HL-60 (cell line): ENCODE data around the gene ZFYVE28.

Experiments used
- DNase-seq, 2 experiments: peaks; one replicate each; pipeline ENCODE4 v3.0.0-alpha.2; 2010 to 2020; ENCODE audit warnings: low read depth in 1 of 2, low spot score in 1 of 2
- H3K27ac ChIP-seq: fragments of 250-450 bp; sonication (Bioruptor Pico); replicated peaks from 2 replicates; pipeline ENCODE4 v1.5.1; 2020; ENCODE audit warnings: mild to moderate bottlenecking, moderate library complexity
- H3K27me3 ChIP-seq: fragments of 250-450 bp; sonication (Bioruptor Pico); 2 replicates; pipeline ENCODE4 v1.5.1; 2021; ENCODE audit warnings: mild to moderate bottlenecking, moderate library complexity; ENCODE audit not compliant: insufficient read depth, poor library complexity, severe bottlenecking
- H3K4me3 ChIP-seq: replicated peaks from 2 replicates; pipeline ENCODE4 v1.5.1; 2011; ENCODE audit warnings: mild to moderate bottlenecking, control low read depth, low read length; ENCODE audit not compliant: insufficient read depth
- GABPA ChIP-seq: IDR thresholded peaks from 2 replicates; pipeline ENCODE4 v1.6.1; 2012; ENCODE audit warnings: low read depth
- POLR2AphosphoS5 ChIP-seq: IDR thresholded peaks from 2 replicates; pipeline ENCODE4 v1.6.1; 2012; ENCODE audit warnings: low read depth
- SPI1 ChIP-seq: IDR thresholded peaks from 2 replicates; pipeline ENCODE4 v1.6.1; 2012; ENCODE audit warnings: low read depth, mild to moderate bottlenecking, borderline replicate concordance
- TF ChIP-seq, protein P1 (sequence below): IDR thresholded peaks from 2 replicates; pipeline ENCODE4 v1.6.1; 2012; ENCODE audit warnings: low read depth; ENCODE audit not compliant: insufficient replicate concordance
- TF ChIP-seq, protein P2 (sequence below): IDR thresholded peaks from one replicate; pipeline ENCODE4 v1.5.1; 2011; ENCODE audit warnings: low read length, control low read depth, inconsistent platforms; ENCODE audit not compliant: insufficient read depth

The ZFYVE28 gene

DNA sequence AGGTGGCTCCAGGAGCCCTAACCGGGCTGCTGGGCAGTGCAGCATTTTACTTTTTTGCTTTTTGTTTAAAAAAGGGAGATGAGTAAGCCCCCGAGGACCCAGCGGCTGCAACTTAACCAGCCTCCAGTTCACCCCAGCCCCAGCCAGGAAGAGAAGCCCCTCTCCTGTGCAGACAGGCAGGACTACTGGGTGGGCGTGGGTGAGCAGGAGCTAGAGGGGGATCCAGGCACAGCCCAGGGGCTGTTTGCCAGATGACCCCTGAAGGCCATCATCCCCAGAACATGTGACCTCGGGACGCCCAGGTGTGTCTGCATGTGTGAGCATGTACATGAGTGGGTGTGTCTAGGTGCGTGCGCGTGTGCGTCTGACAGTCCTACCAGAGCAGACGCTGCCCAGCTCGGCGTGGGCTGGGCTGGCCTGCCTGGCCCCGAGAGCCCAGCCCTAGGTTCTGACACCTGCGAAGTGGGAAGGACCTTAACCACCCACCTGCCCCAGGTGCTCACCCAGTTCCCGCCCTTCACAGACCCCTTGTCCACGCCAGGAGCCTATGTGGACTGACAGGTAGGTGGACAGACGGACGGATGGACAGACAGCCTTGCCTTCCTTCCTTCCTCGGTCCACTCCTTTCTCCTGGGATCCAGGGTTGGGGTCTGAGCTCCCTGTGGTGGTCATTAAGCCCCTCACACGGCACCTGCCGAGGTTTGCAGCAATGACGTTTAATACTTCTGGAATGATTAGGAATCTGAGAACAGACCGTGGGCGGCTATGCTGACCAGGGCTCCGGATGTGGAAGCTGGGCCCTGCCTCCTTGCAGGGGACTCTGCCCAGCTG lies 168.7 kb downstream of the ZFYVE28 start:
- no peak for DNase-seq
- no peak overlapping the region for H3K27ac ChIP-seq
- no peaks in the 10 kb centered on the region for H3K27me3 ChIP-seq

DNA sequence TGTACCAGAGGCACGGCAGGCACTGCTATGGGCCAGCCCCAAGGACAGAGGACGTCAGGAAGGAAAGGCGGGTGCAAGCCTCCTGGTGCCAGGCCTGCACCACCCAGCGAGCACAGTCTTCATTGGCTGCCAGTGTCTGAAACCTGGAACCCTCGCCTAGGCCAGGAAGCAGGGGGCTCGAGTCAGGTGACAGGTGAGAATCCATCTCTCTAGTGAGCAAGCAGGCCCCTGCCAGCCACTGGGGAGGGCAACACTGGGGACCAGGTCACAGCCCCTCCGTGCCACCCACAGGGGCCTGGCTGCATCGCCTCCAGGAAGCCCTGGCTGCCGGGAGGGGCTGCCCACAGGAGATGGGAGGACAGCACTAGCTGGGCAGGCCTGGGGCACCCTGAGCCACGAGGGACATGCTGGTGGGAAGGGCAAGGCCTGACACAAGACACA lies 169.6 kb downstream of the ZFYVE28 start:
- DNase-seq: no peak
- H3K27me3 ChIP-seq: no peaks in the 10 kb centered on the region
- H3K27ac ChIP-seq: no peak overlapping the region
- no peak overlapping the region for H3K4me3 ChIP-seq
- TF ChIP-seq SPI1 (no peak), GABPA (no peak), POLR2AphosphoS5 (no peak)
- TF ChIP-seq, protein P1, sequence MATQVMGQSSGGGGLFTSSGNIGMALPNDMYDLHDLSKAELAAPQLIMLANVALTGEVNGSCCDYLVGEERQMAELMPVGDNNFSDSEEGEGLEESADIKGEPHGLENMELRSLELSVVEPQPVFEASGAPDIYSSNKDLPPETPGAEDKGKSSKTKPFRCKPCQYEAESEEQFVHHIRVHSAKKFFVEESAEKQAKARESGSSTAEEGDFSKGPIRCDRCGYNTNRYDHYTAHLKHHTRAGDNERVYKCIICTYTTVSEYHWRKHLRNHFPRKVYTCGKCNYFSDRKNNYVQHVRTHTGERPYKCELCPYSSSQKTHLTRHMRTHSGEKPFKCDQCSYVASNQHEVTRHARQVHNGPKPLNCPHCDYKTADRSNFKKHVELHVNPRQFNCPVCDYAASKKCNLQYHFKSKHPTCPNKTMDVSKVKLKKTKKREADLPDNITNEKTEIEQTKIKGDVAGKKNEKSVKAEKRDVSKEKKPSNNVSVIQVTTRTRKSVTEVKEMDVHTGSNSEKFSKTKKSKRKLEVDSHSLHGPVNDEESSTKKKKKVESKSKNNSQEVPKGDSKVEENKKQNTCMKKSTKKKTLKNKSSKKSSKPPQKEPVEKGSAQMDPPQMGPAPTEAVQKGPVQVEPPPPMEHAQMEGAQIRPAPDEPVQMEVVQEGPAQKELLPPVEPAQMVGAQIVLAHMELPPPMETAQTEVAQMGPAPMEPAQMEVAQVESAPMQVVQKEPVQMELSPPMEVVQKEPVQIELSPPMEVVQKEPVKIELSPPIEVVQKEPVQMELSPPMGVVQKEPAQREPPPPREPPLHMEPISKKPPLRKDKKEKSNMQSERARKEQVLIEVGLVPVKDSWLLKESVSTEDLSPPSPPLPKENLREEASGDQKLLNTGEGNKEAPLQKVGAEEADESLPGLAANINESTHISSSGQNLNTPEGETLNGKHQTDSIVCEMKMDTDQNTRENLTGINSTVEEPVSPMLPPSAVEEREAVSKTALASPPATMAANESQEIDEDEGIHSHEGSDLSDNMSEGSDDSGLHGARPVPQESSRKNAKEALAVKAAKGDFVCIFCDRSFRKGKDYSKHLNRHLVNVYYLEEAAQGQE: no peak
- TF ChIP-seq, protein P2, sequence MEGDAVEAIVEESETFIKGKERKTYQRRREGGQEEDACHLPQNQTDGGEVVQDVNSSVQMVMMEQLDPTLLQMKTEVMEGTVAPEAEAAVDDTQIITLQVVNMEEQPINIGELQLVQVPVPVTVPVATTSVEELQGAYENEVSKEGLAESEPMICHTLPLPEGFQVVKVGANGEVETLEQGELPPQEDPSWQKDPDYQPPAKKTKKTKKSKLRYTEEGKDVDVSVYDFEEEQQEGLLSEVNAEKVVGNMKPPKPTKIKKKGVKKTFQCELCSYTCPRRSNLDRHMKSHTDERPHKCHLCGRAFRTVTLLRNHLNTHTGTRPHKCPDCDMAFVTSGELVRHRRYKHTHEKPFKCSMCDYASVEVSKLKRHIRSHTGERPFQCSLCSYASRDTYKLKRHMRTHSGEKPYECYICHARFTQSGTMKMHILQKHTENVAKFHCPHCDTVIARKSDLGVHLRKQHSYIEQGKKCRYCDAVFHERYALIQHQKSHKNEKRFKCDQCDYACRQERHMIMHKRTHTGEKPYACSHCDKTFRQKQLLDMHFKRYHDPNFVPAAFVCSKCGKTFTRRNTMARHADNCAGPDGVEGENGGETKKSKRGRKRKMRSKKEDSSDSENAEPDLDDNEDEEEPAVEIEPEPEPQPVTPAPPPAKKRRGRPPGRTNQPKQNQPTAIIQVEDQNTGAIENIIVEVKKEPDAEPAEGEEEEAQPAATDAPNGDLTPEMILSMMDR: no peak

More for the DNA sequence above, 168.7 kb downstream of the ZFYVE28 start:
- H3K4me3 ChIP-seq: no peak overlapping the region
- TF ChIP-seq, protein P1: no peak
- TF ChIP-seq, protein P2: no peak
- TF ChIP-seq SPI1 (no peak), POLR2AphosphoS5 (no peak), GABPA (no peak)

DNA sequence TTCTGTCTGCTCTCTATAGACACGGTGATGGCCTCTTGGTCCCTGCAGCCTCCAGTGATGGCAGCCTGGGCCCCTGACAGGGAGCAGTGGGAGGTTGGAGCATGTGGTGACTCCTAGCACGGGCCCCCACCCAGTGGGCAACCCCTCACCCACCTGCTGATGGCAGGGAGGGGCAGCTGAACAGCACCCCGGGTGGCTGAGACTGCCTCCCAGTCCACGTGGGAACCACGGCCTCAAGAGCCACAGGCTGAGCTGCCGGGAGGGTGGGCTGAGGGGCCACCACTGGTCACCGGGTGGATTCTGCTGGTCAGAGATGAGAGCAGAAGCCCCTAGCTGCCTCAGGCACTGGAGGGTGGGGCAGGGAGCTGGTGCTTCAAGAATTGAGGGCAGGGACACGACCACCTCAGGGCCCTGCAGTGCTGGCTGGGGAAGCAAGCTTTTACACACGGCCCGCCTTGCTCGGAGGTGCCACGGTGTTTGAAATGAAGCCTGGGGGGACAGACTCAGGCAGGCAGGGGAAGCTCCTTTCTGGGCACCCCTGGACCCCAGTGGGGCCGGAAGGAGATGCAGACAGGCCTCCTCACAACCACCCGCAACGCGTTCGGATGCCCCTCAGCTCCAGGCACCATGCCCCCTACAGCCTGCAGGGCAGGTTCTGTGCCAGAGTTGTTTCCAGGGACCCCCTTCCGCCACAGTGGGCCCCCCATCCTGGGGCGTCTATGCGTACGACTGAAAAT lies 170.2 kb downstream of the ZFYVE28 start:
- Histone ChIP-seq H3K27ac (no peak overlapping the region), H3K4me3 (no peak overlapping the region), H3K27me3 (no peaks in the 10 kb centered on the region)
- TF ChIP-seq, protein P2: no peak
- TF ChIP-seq GABPA: no peak
- no peak for DNase-seq
